ENCODE measurements around the gene LRBA.

The LRBA gene

DNA sequence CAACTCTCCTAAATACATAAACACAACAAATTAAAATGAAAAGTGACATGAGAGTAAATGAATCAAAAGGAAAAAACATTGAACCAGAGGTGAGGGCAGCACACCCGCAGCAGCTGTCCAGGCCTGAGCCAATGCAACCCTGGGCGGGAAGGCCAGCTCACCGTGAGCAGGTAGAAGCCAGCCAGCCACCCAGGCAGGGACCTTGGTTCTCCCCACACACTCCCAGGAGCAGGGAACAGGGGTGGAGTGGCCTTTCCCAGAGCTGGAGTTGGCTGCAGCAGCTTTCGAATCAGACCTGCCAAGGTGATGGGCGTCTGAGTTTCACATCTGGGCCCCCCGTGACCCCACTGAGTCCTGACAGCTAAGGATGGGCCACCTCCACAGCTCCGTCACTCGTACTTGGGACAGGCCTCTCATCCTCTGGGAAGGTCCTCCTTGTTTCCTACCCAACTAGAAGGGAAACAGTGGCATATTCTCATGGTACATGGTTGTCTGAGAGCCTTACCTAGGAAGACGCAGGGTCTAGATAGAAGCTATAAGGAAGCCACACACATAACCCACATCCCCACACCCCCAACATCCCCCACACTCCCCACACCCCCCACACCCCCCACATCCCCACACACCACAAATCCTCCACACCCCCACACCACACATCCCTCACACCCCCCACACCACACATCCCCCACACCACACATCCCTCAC, 764.6 kb downstream of the LRBA start:
- TF ChIP-seq, protein P1, sequence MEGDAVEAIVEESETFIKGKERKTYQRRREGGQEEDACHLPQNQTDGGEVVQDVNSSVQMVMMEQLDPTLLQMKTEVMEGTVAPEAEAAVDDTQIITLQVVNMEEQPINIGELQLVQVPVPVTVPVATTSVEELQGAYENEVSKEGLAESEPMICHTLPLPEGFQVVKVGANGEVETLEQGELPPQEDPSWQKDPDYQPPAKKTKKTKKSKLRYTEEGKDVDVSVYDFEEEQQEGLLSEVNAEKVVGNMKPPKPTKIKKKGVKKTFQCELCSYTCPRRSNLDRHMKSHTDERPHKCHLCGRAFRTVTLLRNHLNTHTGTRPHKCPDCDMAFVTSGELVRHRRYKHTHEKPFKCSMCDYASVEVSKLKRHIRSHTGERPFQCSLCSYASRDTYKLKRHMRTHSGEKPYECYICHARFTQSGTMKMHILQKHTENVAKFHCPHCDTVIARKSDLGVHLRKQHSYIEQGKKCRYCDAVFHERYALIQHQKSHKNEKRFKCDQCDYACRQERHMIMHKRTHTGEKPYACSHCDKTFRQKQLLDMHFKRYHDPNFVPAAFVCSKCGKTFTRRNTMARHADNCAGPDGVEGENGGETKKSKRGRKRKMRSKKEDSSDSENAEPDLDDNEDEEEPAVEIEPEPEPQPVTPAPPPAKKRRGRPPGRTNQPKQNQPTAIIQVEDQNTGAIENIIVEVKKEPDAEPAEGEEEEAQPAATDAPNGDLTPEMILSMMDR (IDR thresholded peaks at IDR 0.05; ENCODE audit: low read depth, low read length, missing control alignments): no peak
- no peak for DNase-seq (ENCODE audit: extremely low read depth, low read depth)
- no peak overlapping the region for H3K4me3 ChIP-seq (replicated peaks; ENCODE audit: low read depth, low read length)

DNA sequence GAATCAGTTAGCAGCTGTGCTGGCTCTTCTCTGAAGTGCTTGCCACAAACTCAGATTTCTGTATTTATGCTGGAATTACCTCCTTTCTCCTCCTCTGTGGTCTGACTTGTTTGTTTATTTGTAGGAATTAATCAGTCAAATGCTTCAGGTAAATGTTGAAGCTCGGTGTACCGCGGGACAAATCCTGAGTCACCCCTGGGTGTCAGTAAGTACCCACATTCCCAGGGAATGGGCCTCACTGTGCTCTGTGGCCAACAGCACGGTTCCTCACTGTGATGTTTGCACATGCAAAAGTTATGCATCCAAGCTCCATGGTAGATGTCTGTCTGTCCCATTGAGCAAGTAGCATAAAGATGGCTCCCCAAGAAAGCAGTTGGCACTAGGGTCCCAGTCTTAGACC, 766.9 kb downstream of the LRBA start:
- no peak for DNase-seq (ENCODE audit: extremely low read depth, low read depth)
- TF ChIP-seq, protein P1 (IDR thresholded peaks at IDR 0.05; ENCODE audit: low read depth, low read length, missing control alignments): no peak
- no peak overlapping the region for H3K4me3 ChIP-seq (replicated peaks; ENCODE audit: low read depth, low read length)

DNA sequence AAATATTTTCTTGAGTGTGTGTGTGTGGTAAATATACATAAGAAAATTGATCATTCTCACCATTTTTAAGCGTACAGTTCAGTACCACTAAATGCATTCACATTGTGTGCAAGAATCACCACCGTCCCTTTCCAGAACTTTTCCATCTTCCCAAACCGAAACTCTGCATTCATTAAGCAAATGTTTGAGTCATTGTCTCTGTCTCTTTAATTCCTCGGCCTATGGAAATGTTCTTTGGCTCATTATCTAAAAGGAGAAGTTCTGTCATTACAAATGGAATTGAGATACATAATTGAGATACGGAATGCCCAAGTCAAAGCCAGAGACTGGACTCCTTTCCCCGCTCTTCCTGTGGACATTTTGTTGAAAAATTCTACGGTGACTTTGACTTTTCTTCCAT, 767.9 kb downstream of the LRBA start:
- no peak overlapping the region for H3K4me3 ChIP-seq (replicated peaks; ENCODE audit: low read depth, low read length)
- no peak for DNase-seq (ENCODE audit: extremely low read depth, low read depth)
- TF ChIP-seq, protein P1 (IDR thresholded peaks at IDR 0.05; ENCODE audit: low read depth, low read length, missing control alignments): no peak

DNA sequence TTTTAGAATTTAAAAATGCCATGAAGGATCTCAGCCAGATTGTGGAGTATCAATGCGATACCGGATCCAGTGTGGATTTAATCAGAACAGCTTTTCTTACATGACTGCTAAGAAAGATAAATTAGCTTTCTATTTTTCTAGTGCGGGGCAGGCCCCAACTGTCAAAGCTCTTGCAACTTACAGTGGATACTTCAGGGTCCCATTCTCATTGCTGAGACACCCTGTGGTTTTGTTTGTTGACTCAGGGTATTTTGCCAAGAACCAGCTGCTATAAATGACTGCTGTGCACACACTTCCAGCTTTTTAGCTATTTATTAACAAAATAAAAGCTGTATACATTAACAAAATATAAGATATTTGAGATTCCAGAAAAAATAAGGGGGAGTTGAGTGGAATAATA, 770.5 kb downstream of the LRBA start:
- TF ChIP-seq, protein P1 (IDR thresholded peaks at IDR 0.05; ENCODE audit: low read depth, low read length, missing control alignments): no peak
- no peak overlapping the region for H3K4me3 ChIP-seq (replicated peaks; ENCODE audit: low read depth, low read length)
- no peak for DNase-seq (ENCODE audit: extremely low read depth, low read depth)

DNA sequence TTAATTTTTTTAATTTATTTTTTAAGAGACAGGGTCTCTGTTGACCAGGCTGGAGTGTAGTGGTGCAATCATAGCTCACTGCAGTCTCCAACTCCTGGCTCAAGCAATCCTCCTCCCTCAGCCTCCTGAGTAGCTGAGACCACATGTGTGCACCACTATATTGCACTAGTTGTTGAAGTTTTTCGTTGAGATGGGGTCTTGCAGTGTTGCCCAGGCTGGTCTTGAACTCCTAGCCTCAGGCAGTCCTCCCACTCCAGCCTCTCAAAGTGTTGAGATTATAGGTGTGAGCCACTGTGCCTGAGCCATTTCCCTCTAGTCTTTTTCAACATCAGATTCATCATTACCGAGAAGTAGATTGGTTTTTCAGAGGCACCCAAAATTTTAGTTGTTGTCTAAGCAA, 771.2 kb downstream of the LRBA start:
- H3K4me3 ChIP-seq (replicated peaks; ENCODE audit: low read depth, low read length): no peak overlapping the region
- TF ChIP-seq, protein P1 (IDR thresholded peaks at IDR 0.05; ENCODE audit: low read depth, low read length, missing control alignments): no peak

DNA sequence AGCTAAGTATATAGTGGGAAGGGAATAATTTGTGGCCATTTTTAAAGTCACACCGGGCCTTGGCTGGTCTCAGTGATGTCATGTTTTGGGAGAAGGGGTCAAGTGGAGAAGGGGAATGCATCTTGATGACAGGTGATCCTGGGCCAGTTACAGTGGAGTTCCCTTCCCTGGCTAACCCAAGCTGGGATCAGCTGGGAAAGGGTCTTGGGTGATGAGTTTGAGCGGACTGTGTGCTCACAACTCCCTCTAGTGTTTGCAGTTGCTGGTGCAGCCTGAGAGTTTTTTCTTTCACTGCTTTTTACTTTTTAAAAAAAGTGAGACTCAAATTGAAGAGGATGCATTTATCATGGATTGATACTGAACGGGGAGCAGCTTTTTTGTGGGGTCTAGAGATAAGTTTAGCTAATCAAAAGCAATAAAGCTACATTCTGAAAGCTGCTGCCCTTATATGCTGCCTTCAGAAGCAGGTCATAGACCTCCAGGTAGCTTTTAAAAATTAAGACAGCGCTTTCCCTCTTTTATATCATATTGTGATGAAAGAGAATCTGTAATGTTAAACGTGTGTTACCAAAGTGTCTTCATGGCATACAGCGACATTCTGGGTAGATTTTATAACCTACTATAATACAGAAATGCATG, 772.1 kb downstream of the LRBA start:
- DNase-seq (ENCODE audit: extremely low read depth, low read depth): no peak
- TF ChIP-seq, protein P1 (IDR thresholded peaks at IDR 0.05; ENCODE audit: low read depth, low read length, missing control alignments): peak; percentile 87
- no peak overlapping the region for H3K4me3 ChIP-seq (replicated peaks; ENCODE audit: low read depth, low read length)

More for the DNA sequence above, 771.2 kb downstream of the LRBA start:
- DNase-seq (ENCODE audit: extremely low read depth, low read depth): no peak
